G401 (cell line): ENCODE measurements around the gene NOD1. TPM values are rescaled to one million over a fixed set of nuclear protein-coding genes. Genes with fewer than 3 reads are reported as not detected.

Experiments used
- DNase-seq: peaks from one replicate; pipeline ENCODE4 v3.0.0-alpha.2; 2015; ENCODE audit warnings: low spot score
- in situ Hi-C: cut with HindIII; loops from 2 replicates; pipeline ENCODE4 v1.10.0; 2016; ENCODE audit warnings: low sequenced_read_pairs, mixed read lengths
- total RNA-seq: library from RNA; depleted of rRNA; stranded (reverse); fragments of >200 nt; shearing (Covaris generic); gene quantifications from 2 replicates; pipeline ENCODE4 v1.2.3, GENCODE V29; 2014

Gene NOD1
- total RNA-seq, 1 experiment from 2014 or later = 3.6 TPM

DNA sequence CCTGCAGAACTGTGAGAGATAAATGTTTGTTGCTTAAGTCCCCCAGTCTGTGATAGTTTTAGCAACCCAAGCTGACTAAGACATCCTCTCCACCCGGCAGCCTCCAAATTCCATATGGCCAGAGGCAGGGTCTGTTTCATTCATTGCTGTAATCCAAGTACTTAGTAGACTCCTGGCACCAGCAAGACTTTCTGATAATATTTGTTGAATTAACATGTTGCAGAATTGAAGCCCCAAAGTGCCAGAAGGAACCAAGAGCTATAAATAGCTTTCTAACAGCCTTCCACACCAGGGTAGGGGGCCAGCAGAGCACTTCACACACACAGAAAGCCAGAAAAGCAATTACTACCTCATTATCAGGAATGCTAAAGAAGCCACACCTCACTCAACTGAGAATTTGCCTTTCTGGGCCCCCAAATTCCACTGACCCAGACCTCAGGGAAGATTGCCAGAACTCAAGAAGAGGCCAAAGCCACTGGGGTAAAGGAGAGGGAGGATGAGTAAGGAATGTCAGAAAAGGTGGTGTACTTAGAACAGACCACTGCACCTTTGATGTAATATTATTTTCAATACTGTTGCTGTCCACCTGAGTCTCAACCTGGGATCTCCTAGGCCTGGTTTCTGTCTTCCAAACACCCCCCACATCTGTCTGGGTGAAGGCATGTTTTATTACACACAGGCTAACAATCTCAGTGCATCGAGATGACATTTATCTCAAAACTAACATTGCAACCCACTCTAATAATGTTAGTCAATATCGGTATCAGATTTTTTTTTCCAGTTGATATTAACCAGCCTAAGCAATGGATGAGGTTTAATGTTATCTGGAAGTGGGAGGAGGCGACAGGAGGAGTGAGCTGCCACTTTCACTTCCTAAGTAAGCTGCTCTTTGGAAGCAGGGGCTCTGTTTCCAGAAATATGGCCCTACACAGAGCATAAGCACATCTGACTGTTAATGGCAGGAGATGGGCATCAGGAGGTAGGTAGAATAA is 5.5 kb downstream of the NOD1 start:
- in situ Hi-C loops = no loop called here
- DNase-seq = no peak

- no peak for DNase-seq
- in situ Hi-C loops = no loop called here
Observed at GRCh38 chr7:30472081-30472783, 6.4 kb downstream of the NOD1 start.

DNA sequence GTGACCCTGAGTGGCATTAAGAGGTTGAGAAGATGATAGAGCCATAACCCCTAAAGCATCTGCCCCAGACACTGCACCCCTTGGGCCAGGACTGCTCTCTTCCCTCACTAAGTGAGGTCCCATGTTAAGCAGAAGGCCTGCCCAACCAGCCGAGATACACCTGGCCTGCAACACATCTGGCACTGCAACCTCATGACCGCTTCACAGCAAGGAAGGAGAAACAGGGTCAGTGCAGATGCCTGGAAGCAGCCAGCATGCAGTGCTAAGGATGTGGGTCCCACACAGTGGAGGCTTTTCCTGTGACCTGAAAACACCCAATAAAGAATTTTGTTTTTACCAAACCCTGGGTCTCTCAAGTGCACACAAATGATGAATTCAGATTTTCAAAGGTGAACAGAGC is 7.4 kb downstream of the NOD1 start:
- in situ Hi-C loops = no loop called here
- no peak for DNase-seq

DNA sequence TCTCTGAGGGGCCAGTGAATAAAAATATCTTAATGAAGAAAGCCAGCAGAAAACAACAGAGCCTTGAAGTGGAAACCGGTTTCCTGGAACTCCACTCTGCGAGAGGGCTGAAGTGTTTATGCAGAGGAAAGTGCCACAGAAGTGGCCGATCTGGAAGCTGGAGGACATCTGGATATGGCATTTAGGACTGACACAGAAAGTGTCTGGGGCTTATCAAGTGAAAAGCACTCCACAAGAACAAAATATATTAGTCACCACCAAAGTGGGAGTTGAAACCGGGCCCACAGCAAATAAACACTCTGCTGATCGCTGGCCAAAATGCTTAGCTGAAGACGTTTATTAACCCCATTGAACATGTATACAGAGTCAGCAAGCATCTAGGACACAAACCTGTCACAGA is 7.8 kb downstream of the NOD1 start:
- no peak for DNase-seq
- in situ Hi-C loops = no loop called here

GRCh38 chr7:30470163-30470770 is 8.3 kb downstream of the NOD1 start:
- DNase-seq = peak; percentile 91

DNA sequence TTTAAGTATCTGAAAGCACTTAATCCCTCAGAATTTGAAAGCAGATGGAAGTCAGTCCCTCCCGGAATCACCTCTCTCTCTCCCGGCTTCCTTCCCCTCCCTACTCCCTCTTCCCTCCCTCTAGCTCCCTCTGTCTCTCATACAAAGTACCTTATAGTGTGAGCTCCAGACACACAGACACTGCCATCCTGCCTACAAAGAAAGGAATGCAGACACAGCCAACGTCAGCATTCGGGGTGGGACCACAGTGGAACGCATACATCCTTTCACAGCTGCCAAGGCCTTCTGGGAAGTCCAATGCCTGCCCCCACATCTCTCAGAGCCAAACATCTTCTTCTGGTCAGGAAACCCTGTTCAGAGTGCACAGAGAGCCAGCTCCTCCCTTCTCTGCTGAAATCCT is 9.3 kb downstream of the NOD1 start:
- in situ Hi-C loops = no loop called here
- peak; percentile 79 for DNase-seq

More at GRCh38 chr7:30470163-30470770, 8.3 kb downstream of the NOD1 start:
- in situ Hi-C loops = no loop called here

DNA sequence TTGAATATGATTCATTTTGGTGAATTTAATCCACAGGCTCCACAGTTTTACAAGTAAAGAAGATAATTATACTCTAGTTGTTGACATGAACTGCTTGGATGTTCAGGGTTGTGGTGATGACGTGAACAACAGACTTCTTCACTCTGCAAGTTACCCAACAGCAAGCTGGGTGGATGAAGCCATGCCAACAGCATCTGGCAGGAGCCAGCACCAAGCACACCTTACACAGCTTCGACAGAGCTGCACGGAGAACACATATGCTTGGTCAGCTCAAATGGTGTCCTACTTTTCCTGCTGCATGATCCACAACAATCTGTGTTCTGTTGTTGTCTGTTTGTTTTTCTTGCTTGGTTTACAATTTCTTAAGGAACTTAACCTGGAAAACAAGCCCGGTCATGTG is 9.8 kb downstream of the NOD1 start:
- in situ Hi-C loops = no loop called here
- no peak for DNase-seq

DNA sequence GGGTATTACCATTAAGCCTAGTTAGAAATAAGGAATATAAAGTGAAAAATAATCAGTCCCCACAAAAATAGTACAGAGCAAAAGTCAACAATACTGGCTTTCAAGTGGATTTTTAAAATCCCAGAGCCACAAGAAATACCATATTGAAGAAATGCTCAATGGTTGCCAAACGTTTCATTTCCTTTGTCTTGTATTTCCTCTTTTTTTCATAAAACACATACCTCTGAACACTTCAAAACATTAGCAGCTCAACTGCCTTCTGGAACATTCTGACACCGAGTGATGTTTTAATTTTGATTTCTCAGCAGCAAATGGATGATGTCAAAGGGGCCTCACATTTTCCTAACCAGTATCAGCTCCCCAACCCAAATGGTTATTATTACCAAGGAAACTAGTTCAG is 10.5 kb downstream of the NOD1 start:
- no peak for DNase-seq
- in situ Hi-C loops = no loop called here

DNA sequence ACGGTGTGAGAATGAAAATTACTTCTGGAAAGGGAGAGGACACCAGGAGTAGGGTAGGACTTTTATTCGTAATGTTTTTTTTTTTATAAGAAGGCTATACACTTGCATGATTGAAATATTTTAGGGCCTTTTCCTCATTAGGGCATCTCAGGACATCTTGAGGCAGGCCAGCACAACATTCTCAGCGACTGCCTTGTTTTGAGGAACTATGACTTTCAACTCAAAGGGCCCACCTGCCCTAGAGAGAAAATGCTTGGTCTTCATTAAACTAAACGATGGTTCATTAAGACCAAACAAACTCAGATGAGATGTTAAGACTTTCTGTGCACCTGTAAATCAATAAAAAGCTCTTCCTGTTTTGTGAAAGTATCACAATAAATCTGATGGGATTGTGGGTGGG is 11.3 kb downstream of the NOD1 start:
- DNase-seq = no peak
- in situ Hi-C loops = no loop called here

DNA sequence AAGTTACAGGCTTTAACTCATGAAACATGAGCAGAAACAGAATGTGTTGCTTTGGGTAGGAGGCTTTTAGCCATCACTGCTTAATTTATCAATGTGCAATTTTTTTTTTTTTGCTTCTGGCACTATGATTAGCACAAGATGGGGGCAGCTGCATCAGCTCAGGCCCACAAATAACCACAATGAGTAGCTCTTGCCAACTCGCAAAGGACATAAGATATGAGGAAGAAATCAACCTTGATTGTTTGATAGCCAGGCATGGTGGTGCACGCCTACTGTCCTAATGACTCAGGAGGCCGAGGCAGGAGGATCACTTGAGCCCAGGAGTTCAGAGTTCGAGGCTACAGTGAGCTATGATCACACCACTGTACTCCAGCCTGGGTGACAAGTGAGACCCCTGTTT is 12.3 kb downstream of the NOD1 start:
- no peak for DNase-seq
- in situ Hi-C loops = no loop called here

- peak; percentile 86 for DNase-seq
- in situ Hi-C loops = no loop called here
Observed at GRCh38 chr7:30465811-30466180, 12.8 kb downstream of the NOD1 start.

DNA sequence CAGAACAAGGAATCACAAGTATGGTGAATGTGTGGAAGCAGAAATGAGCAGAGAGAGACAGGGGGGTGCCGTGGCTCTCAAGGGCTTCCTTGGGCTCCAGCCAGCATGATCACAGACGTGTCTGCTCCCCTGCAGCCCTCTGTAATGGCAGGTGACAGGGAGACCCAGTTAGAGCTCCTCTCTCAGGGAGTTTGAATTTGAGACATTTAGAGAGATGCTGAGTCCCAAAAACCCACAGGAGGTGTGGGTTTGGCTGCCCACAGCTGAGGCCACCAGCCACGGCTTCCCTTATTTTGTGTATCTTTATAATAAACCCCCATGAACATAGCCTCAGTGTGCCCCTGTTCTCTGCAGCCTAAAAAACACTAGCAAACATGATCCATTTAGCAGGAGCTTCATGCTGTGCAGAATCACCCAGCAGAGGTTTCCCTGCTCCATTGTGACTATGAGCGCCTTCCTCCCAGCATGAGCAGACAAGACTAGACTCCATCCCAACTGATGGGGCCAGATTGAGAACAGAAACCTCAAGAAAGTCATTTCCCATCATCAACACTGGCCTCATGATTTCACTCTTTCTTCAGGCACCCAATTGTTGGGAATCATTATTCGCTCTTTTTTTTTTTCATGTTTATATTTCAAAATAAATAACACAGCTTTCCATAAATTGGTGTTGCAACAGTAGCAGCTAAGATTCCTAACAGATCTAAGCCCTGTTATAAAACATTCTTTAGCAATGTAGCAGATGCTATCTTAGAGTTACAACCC is 13.4 kb downstream of the NOD1 start:
- in situ Hi-C loops = no loop called here
- peak; percentile 59 for DNase-seq

DNA sequence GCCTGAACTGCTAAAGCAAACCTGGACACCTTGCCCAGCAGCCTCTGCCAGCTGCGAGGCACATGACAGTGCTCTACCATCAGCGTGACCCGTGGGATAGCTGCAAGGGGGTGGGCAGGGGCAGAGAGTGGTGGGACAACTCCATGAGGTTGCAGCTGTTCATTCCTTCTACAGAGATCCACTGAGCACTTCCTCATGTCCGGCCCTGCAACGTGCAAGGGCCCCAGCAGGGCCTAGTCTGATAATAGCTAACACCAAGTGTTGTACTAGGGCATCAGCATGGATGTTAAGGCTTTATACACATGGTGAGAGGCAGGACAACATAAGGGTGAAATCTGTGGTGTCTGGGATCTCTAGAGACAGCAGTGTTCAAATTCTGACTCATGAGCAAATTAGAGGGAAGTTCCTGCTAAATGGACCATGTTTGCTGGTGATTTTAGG is 14.3 kb downstream of the NOD1 start:
- in situ Hi-C loops = no loop called here
- peak; percentile 28 for DNase-seq

DNA sequence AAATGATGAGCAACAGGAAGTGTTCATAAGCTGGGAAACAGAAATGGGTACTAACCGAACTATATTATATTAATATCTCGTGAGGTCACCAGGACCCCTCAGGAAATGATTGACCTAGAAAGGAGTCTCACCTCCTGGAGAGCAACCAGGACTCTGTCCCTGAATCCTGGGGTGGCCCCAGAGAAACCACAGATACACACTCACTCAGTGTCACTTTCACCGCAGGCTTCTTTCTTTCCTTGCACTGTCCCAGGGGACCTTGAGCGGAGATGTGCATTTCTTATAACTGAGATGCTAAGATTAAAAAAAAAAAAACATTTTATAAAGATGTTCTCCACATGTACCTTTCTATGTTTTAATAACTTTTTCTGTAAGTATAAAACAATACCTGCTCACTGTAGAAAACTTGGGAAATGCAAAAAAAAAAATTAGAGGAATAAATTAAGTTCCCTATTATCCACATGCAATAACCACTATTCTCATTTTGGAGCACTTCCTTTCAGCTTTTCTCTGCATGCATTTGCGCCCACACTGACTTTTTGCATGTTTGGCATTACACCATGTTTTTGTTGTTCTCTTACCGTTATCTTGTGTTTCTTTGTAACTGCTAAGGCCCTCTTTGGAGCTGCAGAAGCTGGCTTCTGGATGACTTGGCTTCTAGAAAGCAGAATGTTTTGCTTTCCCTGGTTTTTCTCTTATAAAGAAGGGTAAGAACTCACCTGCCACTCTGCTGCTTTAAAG is 15.0 kb downstream of the NOD1 start:
- DNase-seq = no peak
- in situ Hi-C loops = no loop called here

DNA sequence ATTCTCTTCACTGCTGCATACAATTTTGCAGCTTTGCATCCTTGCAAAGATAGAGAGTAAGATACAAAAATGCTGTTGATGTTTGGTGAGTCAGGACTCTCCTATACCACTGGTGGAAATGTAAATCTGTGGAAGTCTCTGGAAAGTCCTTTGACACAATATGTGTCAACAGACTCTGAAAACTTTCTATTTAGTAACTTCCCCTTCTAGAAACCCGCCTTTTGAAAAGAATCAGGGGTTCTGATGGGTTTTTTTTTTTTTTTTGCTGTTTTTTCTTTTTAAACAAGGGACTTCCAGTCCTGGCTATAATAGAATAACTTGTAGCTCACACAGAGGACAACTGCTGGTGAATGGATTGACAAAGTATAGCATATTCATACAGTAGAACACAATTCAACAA is 16.4 kb downstream of the NOD1 start:
- in situ Hi-C loops = no loop called here

GRCh38 chr7:30460246-30460633 is 18.3 kb downstream of the NOD1 start:
- no peak for DNase-seq
- in situ Hi-C loops = no loop called here

More for the DNA sequence above, 16.4 kb downstream of the NOD1 start:
- no peak for DNase-seq

DNA sequence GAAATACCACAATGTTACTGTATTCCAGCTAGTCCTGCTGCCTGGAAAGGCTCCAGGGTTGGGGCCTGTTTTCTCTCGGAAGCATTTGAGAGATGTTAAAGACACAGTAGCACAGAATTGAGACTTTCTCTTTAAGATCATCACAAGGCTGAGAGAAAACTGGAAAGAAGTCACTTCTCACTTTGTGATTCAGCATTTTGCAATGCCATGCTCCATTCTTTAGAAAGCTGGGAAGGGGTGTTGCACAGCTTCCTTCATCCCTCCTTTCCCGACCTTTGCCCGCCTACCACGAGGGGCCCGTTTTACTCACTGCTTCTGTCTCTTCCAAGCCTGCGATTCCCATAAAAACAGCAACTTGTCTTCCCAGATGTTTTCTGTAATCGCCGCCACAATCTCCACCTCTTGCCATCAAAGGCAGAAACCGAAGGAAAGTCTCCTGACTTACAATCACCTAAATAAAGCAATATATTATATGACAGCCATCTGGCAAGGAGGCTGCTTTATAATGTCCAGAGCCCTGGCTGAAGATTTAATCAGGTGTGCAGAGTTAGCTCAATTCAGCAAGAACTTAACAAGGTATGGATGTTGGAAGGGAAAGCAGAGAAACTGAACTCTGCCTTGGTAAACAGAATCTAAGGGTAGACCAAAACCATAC is 18.9 kb downstream of the NOD1 start:
- in situ Hi-C loops = no loop called here
- no peak for DNase-seq

DNA sequence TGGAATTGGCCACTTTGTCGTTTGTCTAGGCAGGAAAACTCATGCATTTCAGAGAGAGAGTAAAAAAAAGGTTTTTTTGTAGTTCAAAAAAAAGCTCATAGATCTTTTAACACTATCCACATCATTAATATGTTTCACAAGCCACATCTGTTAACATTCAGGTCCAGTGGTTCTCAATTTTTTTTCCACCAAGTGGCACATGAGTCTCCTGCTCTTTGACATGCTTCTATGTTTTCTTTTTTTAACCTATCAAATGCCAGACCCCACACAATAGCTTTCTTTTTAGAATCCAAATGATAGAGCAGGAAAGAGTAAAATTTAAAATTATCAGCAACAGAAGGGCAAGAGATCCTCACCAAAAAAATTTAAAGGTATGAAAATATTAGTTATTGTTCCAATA is 20.3 kb downstream of the NOD1 start:
- in situ Hi-C loops = no loop called here
- no peak for DNase-seq
